NCI-H226 (cell line): ENCODE results near the gene PIK3C2G.
"Not testable (repeated sequence)": the region's sequence is repeated elsewhere in the genome, so short reads cannot be mapped to it uniquely, and the experiment has no call there.

Experiments
- DNase-seq: peaks from one replicate; pipeline ENCODE4 v3.0.0-alpha.2; 2015

PIK3C2G gene

DNA sequence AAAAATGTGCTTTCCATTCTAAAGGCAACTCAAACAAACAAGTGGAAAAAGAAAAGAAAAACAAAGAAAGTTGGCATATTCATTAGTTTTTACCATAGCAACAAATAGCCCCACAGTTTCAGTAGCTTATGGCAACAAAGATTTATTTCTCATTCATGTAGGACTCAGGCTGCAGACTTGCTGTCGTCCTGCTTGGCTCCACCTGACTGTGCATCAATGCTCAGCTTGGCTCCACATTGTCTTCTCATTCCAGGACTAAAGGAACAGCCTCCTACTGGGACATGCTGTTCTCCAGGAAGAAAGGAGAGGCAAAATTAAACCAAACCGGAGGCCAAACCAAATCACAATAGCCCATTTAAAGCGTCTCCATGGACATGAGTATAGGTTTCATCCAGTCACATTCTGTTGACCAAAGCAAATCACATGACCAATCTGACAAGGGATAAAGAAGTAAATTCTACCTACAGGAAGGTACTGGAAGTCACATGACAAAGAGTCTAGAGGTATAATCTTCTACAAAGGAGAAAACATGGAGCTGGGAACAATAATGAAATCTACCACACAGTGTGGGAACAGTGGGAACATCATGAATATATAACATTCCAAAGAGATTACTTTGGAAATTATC lies 222.5 kb downstream of the PIK3C2G start:
- no peak for DNase-seq

GRCh38 chr12:18486036-18486435 lies 224.7 kb downstream of the PIK3C2G start:
- no peak for DNase-seq

DNA sequence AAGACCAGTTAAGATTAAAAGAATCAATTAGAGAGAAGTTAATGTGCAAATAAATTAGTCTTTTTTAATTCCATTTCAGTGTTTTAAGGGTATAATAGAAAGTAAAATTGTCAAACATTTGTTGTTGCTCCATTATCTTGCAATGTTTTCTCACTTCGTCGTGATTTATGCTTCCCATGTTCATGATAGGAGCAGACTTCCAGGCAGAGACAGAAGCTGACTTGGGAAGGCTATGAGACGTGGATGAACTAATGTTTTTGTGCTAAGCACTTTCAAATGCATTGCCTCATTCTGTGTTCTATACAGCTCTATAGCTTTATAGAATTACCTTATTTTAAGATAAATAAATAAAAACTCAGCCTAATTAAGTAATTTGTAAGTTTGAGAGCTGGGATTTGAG lies 226.2 kb downstream of the PIK3C2G start:
- DNase-seq: no peak

- peak; percentile 87 for DNase-seq
Measured at GRCh38 chr12:18492372-18493025, 231.2 kb downstream of the PIK3C2G start.

- no peak for DNase-seq
Measured at GRCh38 chr12:18496156-18496555, 234.8 kb downstream of the PIK3C2G start.

- not testable (repeated sequence) for DNase-seq
Measured at GRCh38 chr12:18500160-18500574, 238.8 kb downstream of the PIK3C2G start.

DNA sequence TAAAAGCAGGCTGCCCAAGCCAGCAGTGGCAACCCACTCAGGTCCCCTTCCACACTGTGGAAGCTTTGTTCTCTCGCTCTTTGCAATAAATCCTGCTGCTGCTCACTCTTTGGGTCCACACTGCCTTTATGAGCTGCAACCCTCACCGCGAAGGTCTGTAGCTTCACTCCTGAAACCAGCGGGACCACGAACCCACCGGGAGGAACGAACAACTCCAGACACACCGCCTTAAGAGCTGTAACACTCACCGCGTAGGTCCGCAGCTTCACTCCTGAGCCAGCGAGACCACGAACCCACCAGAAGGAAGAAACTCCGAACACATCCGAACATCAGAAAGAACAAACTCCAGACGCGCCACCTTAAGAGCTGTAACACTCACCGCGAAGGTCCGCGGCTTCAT lies 239.4 kb downstream of the PIK3C2G start:
- DNase-seq: not testable (repeated sequence)

GRCh38 chr12:18502422-18502968 lies 241.2 kb downstream of the PIK3C2G start:
- DNase-seq: no peak

- DNase-seq: no peak
Measured at GRCh38 chr12:18521461-18521860, 260.1 kb downstream of the PIK3C2G start.

DNA sequence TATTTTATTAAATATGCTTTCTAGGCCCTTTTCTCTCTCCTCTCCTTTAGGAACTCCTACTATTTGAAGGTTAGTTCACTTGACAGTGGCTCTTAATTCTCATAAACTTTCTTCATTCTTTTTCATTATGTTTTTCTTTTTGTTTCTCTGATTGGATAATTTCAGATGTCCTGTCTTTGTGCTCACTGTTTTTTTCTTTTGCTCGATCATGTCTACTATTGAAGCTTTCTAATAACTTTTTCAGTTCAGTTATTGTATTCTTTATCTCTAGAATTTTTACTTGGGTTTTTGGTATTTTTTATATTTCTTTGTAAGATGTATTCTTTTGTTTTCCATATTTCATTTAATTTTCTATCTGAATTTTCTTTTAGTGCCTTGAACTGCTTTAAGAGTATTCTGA lies 261.5 kb downstream of the PIK3C2G start:
- DNase-seq: no peak

DNA sequence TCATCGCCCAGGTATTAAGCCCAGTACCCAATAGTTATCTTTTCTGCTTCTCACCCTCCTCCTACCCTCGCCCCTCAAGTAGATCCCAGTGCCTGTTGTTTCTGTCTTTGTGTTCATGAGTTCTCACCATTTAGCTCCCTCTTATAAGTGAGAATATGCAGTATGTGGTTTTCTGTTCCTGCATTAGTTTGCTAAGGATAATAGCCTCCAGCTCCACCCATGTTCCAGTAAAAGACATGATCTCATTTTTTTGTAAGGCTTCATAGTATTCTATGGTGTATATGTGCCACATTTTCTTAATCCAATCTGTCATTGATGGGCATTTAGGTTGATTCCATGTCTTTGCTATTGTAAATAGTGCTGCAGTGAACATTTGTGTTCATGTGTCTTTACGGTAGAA lies 281.2 kb downstream of the PIK3C2G start:
- not testable (repeated sequence) for DNase-seq

GRCh38 chr12:18546399-18546798 lies 285.1 kb downstream of the PIK3C2G start:
- peak; percentile 13 for DNase-seq

DNA sequence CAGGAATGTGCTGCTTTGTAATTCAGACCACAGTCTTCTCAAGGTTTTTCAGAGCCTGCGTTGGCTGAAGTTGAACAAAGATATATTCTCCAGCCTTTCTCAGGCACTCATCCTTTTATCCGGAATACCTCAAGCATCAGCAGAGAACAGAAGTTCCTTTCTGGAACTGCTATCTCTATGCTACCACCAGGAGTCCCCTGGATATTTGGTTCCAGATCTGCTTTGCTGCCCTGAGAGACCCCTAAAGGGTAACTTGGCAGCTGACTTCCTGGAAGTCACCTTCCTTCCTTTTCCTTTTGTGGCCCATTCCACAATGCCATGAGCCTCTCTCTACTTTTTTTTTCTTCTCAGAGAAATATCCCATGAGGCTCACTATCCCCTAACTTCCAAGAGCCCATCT lies 288.3 kb downstream of the PIK3C2G start:
- no peak for DNase-seq

- DNase-seq: no peak
Measured at GRCh38 chr12:18551106-18551505, 289.8 kb downstream of the PIK3C2G start.

- no peak for DNase-seq
Measured at GRCh38 chr12:18551701-18552100, 290.4 kb downstream of the PIK3C2G start.

DNA sequence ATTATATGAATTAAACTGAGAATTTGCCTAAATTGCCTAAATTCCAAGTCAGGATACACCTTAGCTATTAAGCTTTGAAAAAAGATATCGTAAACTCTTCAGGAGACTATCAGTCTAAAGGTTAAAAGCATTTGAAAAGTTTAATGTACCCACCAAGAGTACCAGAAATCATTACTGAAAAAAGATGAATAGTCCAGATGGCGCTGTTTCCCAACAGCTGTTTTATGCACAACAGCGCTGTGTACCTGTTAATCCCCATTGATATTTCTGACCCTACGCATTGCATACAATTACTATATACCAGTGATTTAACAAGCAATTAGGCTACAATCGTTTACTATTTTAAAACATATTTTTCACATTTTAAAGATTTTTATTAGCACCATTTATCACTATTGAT lies 291.5 kb downstream of the PIK3C2G start:
- no peak for DNase-seq

DNA sequence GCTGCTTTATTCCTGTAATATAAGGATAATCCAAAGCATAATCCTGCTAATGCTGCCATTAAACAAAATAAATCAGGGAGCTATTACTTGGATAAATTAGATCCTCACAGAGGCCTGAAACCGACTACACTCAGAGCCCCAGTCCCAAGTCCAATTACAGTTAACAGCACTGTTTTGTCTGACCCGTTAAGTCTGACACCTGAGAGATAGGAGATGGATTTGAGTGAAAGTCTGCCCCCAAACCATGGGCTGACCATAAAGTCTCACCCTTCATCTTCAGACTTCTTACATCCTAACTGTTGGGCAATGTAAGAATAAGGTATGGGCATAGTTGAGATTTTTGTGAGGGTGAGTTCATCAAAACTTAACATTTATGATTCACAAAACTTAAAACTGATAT lies 294.8 kb downstream of the PIK3C2G start:
- peak; percentile 75 for DNase-seq

- DNase-seq: no peak
Measured at GRCh38 chr12:18559242-18559641, 297.9 kb downstream of the PIK3C2G start.

DNA sequence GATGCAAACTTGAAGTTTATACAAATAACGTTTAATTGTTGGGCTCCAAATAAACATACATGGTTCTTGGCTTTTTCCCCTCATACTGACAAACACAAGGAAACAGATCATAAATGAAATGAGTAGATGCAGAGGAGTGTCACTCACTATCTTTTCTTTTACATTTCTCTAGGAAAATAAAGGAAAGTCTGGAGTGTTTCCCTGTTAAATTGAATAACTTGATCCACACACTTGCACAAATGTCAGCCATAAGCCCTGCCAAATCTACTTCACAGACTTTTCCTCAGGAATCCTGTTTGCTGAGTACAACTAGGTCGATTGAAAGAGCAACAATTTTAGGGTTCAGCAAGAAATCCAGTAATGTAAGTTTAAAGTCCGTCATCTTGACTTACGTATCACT lies 301.2 kb downstream of the PIK3C2G start:
- no peak for DNase-seq

DNA sequence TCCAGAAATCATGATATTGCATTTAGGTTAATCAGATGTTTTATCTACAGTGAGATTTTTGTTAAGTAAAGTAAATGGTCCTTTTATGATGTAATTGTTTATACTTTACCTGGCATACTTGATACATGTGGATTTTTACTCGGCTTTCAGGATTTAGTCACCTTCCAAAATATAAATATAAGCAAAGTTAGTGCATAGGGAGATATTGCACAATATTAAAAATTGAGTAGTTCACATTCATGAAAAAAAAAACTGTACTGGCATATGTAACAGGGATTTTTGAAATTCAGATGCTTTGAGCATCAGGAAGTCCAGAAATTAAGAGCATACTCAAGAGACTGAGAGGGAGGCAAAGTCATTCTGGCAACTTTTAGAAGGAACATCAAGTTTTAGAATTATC lies 303.0 kb downstream of the PIK3C2G start:
- DNase-seq: no peak

- DNase-seq: no peak
Measured at GRCh38 chr12:18567787-18568186, 306.5 kb downstream of the PIK3C2G start.

DNA sequence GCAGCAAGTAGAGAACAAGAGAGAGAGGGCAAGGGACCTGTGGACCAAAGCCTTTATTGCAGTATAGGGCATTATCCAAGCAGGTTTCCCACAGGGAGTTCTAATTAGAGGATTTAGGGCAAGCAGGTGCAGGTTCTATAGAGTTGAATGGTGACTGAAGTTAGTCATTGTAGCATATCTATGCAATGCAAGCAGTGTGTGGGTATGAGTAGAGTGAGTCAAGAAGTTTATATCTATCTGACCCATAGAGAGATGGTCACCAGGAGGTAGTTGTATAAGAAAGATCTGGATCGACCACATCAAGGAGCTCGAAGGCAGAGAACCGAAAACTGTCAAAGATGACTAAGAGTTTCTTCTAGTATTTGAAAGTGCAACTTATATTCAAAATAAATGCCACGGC lies 309.2 kb downstream of the PIK3C2G start:
- no peak for DNase-seq

- peak; percentile 26 for DNase-seq
Measured at GRCh38 chr12:18576104-18576626, 314.8 kb downstream of the PIK3C2G start.

GRCh38 chr12:18576648-18577047 lies 315.3 kb downstream of the PIK3C2G start:
- no peak for DNase-seq
